ENCODE measurements around the gene RIOX2. TPM values are rescaled to one million over a fixed set of nuclear protein-coding genes. Genes with fewer than 3 reads are reported as not detected.

RIOX2 gene
- total RNA-seq, 1 donor from 2014 or later = 24.0 TPM

DNA sequence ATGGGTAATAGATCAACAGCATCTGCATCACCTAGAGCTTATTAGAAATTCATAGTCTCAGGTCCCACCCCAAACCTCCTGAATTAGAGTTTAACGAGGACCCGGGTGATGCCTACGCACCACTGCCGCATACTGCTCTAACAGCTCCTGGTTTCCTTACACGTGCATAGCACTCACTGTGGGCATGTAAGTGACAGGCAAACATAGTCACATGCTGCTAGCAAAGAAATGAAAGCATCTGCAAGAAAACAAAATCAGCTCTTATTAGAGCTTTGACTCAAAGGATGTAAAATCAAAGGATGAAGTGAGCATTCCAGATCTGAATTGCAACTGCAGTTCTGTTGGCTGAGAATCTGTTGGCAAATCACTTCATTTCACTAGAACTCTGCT, 19.1 kb upstream of the RIOX2 start:
- no peak overlapping the region for H3K27ac Mint-ChIP-seq (ENCODE audit: unreplicated experiment)

DNA sequence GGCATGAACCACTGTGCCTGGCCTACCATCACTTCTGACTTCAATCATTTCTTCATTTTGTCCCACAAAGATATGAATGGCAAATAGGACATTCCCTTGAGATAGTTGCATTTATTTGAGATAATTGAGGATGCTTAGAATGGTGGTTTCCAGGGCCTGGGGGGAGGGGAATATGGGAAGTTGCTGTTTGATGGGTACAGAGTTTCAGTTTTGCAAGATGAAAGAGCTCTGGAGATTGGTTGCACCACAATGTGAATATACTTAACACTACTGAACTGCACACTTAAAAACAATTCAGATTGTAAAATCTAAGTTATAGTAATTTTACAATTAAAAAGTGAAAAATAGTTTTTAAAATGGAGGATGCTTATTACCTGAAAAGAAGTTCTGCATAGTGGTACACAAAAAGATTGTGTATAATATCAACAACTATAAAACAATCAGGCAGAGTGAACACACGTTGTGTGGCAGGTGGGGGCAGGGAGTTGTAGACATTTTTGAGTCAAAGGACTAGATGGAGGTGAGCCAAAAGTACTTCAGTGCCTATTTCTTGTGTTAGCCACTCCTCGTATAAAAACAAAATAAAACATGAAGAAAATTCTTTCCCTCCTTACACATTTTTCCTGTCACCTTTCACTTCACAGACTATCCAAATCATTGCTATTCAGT, 18.5 kb upstream of the RIOX2 start:
- DNase-seq (ENCODE audit: extremely low spot score, unreplicated experiment) = no peak
- no peaks in the 10 kb centered on the region for H3K9me3 Mint-ChIP-seq (ENCODE audit: unreplicated experiment)
- no peak overlapping the region for H3K27ac Mint-ChIP-seq (ENCODE audit: unreplicated experiment)
- H3K4me3 Mint-ChIP-seq (ENCODE audit: unreplicated experiment) = no peak overlapping the region
- H3K27me3 Mint-ChIP-seq (ENCODE audit: unreplicated experiment) = peaks cover 39% of the 10 kb centered on the region
- no peaks in the 10 kb centered on the region for H3K36me3 Mint-ChIP-seq (ENCODE audit: unreplicated experiment)
- TF ChIP-seq, protein P1, sequence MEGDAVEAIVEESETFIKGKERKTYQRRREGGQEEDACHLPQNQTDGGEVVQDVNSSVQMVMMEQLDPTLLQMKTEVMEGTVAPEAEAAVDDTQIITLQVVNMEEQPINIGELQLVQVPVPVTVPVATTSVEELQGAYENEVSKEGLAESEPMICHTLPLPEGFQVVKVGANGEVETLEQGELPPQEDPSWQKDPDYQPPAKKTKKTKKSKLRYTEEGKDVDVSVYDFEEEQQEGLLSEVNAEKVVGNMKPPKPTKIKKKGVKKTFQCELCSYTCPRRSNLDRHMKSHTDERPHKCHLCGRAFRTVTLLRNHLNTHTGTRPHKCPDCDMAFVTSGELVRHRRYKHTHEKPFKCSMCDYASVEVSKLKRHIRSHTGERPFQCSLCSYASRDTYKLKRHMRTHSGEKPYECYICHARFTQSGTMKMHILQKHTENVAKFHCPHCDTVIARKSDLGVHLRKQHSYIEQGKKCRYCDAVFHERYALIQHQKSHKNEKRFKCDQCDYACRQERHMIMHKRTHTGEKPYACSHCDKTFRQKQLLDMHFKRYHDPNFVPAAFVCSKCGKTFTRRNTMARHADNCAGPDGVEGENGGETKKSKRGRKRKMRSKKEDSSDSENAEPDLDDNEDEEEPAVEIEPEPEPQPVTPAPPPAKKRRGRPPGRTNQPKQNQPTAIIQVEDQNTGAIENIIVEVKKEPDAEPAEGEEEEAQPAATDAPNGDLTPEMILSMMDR (IDR thresholded peaks at IDR 0.05) = no peak
- H3K4me1 Mint-ChIP-seq (ENCODE audit: unreplicated experiment) = no peaks in the 10 kb centered on the region

More for the DNA sequence above, 19.1 kb upstream of the RIOX2 start:
- no peak overlapping the region for H3K4me3 Mint-ChIP-seq (ENCODE audit: unreplicated experiment)
- H3K27me3 Mint-ChIP-seq (ENCODE audit: unreplicated experiment) = peaks cover 37% of the 10 kb centered on the region
- no peaks in the 10 kb centered on the region for H3K9me3 Mint-ChIP-seq (ENCODE audit: unreplicated experiment)
- TF ChIP-seq, protein P1 (IDR thresholded peaks at IDR 0.05) = no peak
- no peaks in the 10 kb centered on the region for H3K4me1 Mint-ChIP-seq (ENCODE audit: unreplicated experiment)
- H3K36me3 Mint-ChIP-seq (ENCODE audit: unreplicated experiment) = no peaks in the 10 kb centered on the region
- DNase-seq (ENCODE audit: extremely low spot score, unreplicated experiment) = no peak

DNA sequence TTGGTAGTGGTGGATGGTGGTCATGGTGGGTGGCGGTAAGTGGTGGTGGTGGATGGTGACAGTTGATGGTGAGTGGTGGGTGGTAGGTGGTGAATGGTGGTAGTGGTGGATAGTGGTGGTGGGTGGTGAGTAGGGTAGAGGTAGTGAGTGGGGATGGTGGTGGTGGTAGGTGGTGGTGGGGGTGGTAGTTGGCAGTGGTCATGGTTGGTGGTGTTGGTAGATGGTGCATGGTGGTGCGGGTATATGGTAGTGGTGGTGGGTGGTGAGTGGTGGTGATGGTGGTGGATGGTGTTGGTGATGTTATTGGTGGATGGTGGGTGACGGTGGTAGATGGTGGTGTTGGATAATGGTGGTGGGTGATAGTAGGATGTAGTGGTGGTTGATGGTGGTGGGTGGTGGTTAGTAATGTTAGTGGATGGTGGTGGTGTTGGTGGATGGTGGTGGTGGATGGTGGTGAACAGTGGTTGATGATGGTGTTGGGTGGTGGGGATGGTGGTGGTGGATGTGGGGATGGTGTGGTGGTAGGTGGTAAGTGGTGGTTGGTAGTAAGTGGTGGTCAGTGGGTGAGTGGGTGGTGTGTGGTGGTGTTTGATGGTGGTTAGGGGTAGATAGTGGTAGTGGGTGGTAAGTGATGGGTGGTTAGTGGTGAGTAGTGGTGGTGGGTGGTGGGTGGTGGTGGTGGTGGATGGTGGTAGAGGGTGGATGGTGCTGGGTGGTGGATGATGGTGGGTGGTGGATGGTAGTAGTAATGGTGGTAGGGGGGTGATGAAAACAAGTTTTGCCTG, 16.7 kb upstream of the RIOX2 start:
- Mint-ChIP-seq H3K4me1 (ENCODE audit: unreplicated experiment) (no peaks in the 10 kb centered on the region), H3K27ac (ENCODE audit: unreplicated experiment) (no peak overlapping the region), H3K36me3 (ENCODE audit: unreplicated experiment) (no peaks in the 10 kb centered on the region), H3K27me3 (ENCODE audit: unreplicated experiment) (peaks cover 44% of the 10 kb centered on the region), H3K4me3 (ENCODE audit: unreplicated experiment) (no peak overlapping the region), H3K9me3 (ENCODE audit: unreplicated experiment) (no peaks in the 10 kb centered on the region)
- TF ChIP-seq, protein P1 (IDR thresholded peaks at IDR 0.05) = no peak
- no peak for DNase-seq (ENCODE audit: extremely low spot score, unreplicated experiment)

DNA sequence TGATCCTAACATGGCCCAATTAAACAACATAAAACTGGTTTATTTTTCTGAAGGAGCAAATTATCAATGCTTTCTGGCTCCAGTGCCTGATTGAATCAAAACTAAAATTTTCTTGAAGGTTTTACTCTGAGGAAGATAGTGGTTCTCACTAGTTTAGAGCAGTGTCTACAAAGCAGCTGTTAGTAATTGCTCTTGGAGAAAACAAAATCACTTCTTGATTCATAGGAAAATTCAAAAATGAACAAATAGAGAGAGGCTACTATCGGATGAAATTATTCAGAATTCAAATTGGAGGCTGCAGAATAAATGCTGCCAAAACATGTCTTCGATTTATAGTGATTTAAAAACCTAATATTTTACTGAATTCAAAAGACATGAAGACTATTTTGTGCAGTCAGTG, 15.1 kb upstream of the RIOX2 start:
- DNase-seq (ENCODE audit: extremely low spot score, unreplicated experiment) = no peak
- no peaks in the 10 kb centered on the region for H3K9me3 Mint-ChIP-seq (ENCODE audit: unreplicated experiment)
- H3K27me3 Mint-ChIP-seq (ENCODE audit: unreplicated experiment) = peaks cover 39% of the 10 kb centered on the region
- H3K4me3 Mint-ChIP-seq (ENCODE audit: unreplicated experiment) = no peak overlapping the region
- no peaks in the 10 kb centered on the region for H3K36me3 Mint-ChIP-seq (ENCODE audit: unreplicated experiment)
- TF ChIP-seq, protein P1 (IDR thresholded peaks at IDR 0.05) = no peak
- H3K27ac Mint-ChIP-seq (ENCODE audit: unreplicated experiment) = no peak overlapping the region
- no peaks in the 10 kb centered on the region for H3K4me1 Mint-ChIP-seq (ENCODE audit: unreplicated experiment)

DNA sequence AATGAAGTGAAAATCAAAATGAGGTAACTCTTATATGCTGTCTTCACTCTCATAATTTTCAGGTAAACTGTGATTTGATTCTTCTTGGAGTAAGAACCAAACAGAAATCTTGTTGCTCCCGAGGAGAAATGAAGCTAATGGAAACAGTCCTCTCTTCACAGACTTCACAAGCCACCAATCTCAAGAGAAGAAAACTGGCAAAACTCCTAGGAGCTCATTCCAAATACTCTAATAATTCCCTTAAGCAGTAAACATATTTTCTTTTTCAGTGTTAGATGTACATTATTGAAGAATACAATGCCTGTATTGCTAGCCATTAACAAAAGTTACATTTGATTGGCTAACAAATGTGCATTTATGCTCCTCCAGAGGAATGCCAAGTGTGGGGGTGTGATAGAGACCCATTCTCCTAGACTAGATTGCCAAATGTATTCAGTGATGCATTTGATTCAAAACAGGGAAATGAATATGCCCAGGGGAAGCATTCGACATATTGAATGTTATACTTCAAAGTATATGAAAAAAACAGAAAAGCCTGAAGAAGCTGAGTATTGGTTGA, 11.8 kb upstream of the RIOX2 start:
- H3K4me1 Mint-ChIP-seq (ENCODE audit: unreplicated experiment) = no peaks in the 10 kb centered on the region
- no peak for DNase-seq (ENCODE audit: extremely low spot score, unreplicated experiment)
- H3K36me3 Mint-ChIP-seq (ENCODE audit: unreplicated experiment) = no peaks in the 10 kb centered on the region
- no peaks in the 10 kb centered on the region for H3K9me3 Mint-ChIP-seq (ENCODE audit: unreplicated experiment)
- H3K27ac Mint-ChIP-seq (ENCODE audit: unreplicated experiment) = no peak overlapping the region
- no peak overlapping the region for H3K4me3 Mint-ChIP-seq (ENCODE audit: unreplicated experiment)
- H3K27me3 Mint-ChIP-seq (ENCODE audit: unreplicated experiment) = peaks cover 48% of the 10 kb centered on the region
- TF ChIP-seq, protein P1 (IDR thresholded peaks at IDR 0.05) = no peak
